HG03045 (cell line): Measurements from ENCODE around the gene SIK2.

Experiments
- ATAC-seq: cut with Tn5 transposase; IDR thresholded peaks from one replicate; pipeline ENCODE4 v1.9.1; 2021; ENCODE audit warnings: mild to moderate bottlenecking, moderate library complexity; ENCODE audit not compliant: unreplicated experiment

The SIK2 gene

DNA sequence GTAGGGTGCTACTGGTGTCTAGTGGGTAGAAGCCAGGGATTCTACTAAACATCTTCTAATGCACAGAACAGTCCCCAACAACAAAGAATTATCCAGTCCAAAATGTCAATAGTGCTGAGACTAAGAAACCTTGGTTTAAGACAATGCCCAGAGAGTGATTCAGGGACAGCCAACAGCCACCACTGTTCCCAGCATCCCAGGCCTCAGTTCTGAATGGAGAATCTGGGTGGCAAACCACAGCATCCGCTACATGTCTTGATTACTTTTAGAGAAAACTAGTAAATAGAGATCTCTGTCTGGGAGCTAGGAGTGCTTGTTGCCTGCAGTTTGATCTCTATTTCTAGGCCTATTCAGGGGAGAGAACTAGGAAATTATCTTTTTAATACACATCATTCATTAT is 20.9 kb upstream of the SIK2 start:
- ATAC-seq = no peak

DNA sequence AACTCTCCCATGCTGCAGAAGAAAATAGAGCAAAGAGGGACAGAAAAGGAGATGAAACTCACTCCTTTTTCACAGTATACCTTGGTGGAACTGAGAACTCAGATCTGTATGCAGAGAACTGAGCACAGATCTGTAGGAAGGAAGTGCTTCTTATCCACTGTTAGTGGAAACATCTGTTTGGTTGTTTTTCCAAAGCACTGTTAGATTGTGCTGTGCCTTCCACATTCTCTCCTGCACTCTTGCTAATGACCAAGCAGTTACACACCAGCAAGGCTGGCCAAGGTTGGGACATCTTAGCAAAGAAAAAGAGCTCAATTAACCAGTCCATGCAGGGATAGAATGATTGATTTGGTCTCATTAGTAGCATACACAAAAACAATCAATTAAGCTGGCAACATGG is 20.1 kb upstream of the SIK2 start:
- ATAC-seq = no peak

DNA sequence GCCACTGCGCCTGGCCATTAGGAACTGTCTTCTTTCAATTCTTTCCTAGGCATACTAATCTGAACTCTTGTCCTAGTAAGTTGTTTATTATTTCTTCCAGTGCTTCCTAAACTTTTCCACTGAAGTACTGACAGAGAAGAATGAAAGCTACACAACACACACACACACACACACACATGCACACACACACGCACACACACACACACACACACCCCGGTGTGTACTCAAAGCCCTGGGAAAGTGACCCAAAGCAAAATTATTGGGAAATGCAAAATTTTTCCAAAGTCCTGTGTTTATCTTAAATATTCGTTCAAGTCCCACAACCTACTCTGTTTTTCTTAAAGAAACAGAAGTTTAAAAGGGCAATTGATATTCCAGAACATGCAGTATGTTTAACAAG is 19.4 kb upstream of the SIK2 start:
- ATAC-seq = no peak

DNA sequence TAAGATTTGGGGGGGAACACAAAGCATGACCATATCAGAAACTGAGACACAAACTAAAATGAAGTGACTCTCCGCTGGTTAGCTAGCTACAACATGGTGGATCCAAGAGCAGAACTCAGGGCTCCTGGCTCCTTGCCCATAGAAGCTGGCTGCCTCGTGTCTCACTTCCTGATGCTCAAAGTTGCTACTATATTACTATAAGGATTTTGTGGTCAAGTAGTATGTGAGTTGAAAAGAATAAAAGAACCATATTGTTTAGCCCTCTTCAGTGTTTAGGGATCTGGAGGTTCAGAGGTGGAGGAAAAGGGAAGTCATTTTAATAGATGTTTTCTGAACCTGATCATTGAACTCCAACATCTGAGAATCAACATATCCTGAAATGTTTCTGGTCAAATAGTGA is 16.9 kb upstream of the SIK2 start:
- ATAC-seq = no peak

DNA sequence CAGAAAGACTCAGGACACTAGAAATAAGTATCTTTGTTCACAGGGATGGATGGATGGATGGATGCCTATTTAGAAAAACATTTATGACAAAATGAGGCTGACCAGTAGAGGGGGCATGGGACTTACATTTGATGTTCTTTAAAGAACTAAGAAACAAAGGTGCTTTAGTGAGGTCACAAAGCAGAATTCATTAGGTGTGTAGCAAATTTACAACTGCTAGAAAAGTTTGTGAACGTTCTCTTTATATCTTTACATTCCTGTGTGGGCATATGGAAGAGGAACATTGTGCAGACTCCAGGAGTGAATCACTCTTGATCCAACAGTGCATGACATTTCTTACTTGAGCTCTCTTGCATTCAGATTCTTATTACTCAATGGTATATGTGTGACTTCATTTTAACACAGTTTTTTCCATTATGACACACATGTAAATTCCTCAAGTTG is 15.8 kb upstream of the SIK2 start:
- no peak for ATAC-seq

DNA sequence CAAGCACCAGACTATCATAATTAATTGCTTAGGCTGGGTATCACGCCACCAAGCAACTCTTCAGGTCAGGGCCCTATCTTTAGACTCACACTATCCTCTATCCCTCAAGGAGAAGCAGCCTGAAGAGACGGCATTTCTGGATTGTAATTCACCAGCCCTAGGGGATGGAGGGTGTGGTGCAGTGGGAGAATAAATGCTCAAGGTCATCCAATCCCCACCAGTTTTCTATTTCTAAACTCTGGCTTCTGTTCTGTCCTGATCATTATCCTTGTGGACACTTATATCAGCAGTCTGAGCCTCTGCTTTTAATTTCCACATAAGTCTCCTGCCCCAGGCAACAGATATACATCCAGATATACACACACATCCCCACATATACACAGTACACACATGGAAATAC is 13.1 kb upstream of the SIK2 start:
- no peak for ATAC-seq

DNA sequence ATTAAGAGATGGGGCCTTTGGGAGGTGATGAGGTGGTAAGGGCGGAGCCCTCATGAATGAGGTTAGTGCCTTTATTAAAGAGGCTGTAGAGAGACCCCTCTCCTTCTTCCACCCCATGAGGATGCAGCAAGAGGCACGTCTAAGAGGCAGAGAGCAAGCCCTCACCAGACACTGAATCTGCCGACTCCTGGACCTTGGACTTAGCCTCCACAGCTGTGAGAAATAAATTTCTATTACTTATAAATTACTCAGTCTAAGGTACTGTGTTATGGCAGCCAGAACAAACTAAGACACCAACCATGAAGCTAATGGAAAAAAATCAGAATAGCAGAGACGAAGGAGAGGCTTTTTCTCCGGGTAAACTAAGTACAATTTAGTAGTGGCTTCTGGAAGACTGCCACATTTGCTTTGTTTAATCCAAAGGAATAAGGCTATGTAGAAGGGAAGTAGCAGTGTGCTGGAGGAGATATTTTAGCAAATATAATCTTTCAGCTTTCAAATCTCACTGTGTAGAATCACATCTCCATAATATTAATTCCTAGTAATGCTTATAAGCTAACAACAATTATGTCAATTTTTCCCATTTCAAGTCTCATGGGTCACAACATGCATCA is 12.3 kb upstream of the SIK2 start:
- no peak for ATAC-seq

DNA sequence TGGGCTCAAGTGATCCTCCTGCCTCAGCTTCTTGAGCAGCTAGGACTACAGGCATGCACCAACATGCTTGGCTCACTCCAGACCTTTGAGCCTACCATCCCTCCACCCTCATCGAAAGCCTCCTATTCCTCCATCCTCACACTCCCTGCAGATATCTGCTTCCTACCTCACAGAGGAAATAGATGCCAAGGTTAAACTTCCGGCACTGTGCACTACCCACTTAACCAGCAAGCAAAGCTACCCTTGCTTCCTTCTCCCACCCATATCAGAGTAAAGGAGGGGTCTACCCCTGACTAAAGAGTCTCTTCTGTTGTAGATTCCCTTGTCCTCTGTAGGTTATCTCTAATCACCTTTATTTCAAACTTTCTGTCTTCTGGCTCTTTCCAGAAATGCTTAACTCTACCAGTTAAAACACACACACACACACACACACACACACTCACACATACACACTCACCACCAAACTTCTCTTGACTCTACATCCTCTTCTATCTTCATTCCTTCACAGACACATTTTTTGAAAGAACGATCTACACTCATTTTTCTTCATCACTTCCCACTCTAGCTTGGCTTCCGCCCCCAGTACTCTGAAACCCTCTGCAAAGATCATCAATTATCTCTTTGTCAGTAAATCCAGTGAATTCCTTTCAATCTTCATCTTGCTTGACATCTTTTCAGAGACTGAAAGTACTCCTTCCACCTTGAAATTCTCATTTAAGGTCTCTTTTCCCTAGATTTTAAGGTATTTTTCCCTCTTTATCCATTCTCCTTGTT is 10.9 kb upstream of the SIK2 start:
- ATAC-seq = no peak

DNA sequence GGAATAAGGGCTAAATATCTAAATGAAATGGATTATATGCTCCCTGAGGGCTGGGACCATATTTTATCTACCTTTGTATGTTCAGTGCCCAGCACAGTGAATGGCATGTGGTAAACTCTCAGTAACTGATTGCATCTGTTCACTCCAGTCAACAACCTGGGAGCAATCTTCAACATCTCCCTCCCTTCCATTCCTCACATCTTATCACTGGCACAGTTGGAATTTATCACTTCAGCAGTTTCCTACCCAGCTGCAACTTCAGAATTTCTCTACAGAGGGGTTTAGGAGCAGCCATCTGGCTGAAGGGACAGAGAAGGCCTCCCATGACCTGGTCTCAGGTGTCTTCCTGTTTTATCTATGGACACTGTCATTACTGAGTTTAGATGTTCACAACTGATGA is 9.8 kb upstream of the SIK2 start:
- ATAC-seq = no peak

DNA sequence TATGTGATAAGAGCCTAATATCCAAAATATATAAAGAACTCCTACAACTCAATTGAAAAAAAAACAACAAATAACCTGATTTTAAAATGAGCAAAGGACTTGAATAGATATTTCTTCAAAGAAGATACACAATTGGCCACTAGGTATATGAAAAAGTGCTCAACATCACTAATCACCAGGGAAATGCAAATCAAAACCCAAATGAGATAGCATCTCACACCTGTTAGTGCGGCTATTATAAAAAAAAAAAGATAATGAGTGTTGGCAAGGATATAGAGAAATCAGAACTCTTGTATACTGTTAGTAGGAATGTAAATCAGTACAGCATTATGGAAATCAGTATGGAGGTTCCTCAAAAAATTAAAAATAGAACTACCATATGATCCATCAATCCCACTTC is 5.9 kb upstream of the SIK2 start:
- ATAC-seq = no peak

DNA sequence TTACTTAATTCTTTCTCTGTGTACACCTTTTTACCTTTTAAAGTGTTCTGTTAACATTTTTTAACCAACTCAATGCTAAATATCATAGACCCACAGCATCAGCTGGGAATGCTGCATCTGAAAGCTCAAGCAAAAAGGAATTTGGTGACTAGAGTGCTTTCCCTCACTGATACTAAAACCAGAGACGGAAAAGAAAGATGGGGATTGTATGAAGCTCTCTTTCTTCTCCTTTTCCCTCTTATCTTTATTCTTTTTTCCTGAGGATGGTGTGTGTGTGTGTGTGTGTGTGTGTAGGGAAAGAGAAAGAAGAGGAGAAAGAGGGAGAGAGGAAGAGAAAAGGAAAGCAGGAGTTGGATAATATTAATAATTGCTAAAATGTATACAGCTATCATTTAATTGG is 4.1 kb upstream of the SIK2 start:
- no peak for ATAC-seq

DNA sequence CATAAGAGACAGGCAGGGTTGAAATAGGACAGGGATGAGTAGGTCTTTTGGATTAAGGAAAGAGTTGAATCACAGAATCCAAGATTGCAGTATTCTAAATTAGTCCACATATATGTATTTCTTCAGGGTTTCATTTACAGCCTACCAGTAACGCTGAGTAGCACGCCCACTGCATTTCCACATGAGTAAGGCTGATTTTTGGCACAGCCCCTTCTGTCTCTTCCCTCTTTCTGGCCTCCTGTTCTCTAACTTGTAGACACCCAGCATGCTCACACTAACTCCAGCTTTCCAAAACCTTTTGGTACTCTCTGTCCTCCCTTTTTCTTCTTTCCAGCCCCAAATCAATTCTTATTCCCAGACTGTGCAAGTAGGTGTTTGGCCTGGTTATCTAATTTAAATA is 3.7 kb upstream of the SIK2 start:
- no peak for ATAC-seq

DNA sequence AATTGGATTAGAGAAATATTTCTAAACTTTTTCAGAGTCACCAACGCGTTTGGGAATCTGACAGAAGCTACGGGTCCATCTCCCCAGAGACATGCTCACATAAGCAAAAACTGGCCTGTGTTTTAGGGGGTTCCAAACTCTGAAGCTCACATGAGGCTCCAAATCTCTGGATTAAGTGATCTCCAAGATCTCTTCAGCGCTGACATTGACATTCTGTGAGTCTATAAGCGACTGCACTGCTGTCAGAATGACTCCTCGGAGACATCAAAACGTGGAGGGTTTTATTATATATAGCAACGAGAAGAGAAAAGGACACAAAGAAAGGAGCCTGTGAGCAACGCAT is 642 bp upstream of the SIK2 start:
- ATAC-seq = no peak

DNA sequence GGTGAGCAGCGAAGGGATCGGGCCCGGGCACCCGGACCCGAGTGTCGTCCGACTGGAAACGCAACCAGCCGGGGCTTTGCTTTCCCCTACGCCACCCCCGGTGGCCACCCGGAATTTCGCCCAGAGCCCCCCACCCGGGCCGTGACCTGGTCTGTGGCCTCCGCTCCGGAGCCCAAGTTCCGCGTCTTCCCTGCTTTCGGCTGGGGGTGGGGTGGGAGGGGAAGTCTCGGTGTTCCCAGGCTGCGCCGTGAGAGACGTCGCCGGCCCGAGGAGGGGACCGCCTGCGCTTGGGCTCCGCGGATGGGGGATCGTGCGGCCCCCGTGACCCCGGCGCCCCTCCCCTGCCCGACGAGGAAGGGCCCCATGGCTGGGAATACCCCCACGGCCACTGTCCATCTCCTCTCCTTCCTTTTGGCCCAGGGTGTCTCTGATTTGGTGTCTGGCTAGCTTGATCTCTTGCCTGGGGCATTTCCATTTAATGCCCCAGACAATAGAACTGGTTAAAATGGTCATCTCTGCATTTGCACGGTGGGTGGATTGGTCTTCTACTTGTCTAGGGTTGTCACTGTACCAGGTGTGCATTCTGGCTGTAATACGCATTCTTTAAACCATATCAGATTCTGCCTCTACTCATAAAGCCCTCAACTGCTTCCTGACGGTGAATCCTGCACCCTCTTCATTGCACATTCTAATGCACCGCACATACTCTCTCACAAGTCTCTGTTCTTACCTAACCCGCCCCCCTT is 789 bp downstream of the SIK2 start:
- ATAC-seq = no peak

DNA sequence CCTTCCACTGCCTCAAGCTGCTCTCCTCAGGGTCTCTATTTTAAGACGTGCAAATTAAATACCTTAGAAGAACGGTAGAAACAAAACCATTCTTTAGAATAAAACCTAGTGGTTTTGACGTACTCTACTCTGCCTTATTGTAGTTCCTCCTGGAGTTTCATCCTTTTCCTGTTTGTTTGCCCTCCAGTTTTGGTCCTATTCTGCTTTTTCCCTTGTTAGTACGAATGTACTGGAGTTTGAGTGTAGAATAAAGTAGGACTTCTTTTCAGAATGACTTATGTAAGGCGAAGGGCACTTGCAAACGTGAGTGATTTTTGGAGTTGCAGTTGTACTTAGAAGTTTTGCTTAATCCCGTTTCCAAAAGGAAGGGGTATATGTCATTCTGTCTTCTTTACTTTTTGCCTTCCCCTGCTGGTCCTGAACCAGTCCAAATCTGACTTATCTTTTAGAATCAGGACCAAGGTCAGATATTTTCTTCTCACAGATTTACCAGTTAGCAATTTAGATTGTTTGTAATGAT is 1.4 kb downstream of the SIK2 start:
- ATAC-seq = no peak

DNA sequence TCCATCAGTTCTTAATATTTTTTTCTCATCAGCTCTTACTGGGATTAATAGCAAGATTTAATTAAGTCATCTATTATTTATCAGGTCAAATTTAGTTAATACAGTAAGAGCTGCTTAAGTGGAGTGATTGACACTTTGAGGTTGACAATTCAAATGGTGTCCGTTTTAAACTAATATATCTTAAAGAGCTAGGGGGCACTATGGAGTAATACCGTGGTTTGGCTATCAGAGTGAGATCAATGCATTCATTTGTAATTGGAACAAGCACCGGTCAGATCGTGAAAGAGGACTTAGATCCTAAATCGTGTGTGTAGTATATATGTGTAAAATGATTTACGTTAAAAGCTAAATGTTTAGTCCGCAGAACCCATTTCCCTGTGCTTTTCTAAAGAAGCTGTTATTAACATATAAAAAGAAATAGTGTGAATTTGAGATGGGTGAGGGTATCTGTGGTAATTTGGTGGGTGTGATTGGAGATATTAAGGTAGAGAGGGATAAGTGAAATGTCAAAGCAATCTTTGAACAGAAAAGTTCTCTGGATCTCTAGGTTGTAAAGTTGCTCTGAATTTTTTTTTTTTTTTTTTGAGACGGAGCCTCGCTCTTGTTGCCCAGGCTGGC is 2.3 kb downstream of the SIK2 start:
- ATAC-seq = no peak

DNA sequence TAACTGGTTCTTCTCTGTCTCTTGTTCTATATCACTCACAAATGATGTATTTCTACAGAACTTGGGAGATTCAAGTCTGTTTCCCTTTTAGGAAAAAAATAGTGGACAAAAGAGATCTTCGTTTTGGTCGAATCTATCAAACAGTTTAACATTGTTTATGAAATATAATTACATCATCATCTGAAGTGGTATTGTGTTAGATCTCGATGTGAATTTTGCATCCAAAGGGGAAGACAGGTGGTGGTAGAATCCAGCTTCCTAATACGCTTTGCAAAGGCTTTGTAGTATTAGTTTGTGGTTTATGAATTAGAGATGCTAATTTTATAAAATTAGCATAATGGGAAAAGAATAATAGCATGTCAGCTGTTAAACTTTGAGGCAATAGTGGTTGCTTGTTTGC is 3.4 kb downstream of the SIK2 start:
- ATAC-seq = no peak

DNA sequence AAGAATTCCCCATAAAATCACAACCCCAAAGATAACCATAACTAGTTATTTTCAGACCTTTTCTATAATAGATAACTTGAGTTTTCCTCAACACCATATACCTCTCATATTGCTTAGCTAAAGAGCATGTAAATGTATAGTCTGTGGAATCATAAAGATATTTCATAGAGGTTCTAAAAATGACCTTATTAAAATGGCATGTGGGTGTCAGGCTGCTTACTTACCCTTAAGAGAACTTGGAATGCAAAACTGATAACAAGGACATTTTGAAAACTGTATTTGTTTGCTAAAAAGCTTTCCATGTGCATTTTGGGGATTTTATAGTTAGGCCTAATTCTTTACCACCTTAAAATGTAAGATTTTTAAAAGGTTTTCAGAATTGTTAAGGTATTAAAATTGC is 4.7 kb downstream of the SIK2 start:
- no peak for ATAC-seq

DNA sequence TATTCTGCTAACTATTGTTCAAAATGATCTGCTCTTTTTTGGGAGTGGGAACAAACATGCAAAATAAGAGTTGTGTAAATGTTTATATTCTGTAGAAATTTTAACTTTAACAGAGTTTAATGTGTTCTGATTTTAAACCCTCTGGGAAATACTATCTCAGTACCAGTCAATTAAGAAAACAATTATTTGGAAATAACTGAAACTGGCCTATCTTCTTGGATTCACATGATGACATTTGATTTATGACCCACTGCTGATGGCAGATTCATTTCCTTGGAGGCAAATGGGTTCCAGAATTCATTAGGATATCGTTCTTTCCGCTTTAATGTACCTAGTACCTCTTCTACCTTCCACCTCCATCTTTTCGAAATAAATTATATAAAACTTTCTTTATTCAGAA is 5.5 kb downstream of the SIK2 start:
- ATAC-seq = no peak

DNA sequence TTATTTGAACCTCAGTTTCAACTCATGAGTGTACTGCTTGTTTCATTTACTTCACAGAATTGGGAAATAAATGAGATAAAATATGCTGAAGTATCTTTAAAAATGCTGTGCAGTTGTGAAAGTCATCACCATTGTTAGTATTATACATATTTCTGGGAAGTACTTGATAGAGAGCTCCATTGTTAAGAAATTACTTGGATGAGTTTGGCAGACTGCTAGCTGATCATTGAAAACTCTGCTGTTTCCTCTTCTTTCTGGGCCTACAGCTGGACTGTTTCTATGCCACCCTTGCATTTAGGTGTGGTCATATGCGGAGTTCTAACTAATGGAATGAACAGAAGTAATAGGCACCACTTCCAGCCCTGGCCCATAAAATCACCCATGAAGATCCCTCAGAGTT is 10.0 kb downstream of the SIK2 start:
- ATAC-seq = no peak

DNA sequence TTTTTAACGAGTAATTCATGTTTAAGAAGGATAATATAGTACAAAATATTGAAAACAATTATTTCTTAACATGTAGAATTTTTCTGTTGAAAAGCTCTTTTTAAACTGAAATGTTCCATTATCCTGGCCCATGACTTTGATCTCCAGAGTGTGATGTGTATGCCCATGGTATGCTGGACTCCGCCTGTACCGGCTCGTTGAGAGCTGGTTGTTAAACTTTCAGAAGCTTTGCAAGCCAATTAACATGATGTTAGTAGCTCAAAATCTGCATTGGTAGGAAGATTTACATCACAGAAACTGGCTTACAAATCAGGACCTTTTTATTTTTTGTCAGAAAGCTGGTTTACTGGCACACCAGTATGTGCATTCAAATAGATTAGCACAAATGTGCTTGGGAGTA is 15.0 kb downstream of the SIK2 start:
- ATAC-seq = no peak

DNA sequence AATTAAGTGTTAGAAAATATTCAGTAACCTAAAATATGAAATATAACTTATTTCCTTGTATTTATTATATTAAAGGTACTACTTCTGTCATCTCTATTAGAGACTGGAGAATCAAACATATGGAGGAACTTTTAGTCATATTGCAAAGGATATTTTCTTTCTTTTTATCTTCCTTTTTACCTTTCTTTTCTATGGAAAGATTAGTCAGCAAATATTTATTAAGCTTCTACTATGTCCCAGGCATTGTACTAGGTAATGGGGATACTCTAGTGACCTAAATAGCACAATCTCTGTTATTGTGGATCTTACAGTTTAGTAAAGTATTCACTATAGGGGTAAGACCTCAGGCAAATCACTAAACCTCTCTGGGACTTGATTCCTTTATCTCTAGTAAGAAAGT is 18.3 kb downstream of the SIK2 start:
- ATAC-seq = no peak
